H7 (cell line): ENCODE measurements around the gene C17orf50. TPM values are rescaled to one million over a fixed set of nuclear protein-coding genes. Genes with fewer than 3 reads are reported as not detected.
A peak's percentile ranks its signal among the peaks of the same experiment; 100 is the strongest.

Experiments used
- DNase-seq: peaks from one replicate; pipeline ENCODE4 v3.0.0; 2012
- H3K27me3 ChIP-seq: 2 replicates; pipeline ENCODE4 v1.6.0; 2011; ENCODE audit warnings: mild to moderate bottlenecking, low read length; ENCODE audit not compliant: control insufficient read depth, insufficient read depth
- H3K36me3 ChIP-seq: replicated peaks from 2 replicates; pipeline ENCODE4 v1.5.1; 2011; ENCODE audit warnings: low read length; ENCODE audit not compliant: control insufficient read depth, insufficient read depth
- H3K4me3 ChIP-seq: 2 replicates; pipeline ENCODE4 v1.5.1; 2011; ENCODE audit warnings: low read depth, mild to moderate bottlenecking, control low read depth, low read length, moderate library complexity; ENCODE audit not compliant: insufficient read depth
- total RNA-seq: library from RNA; depleted of rRNA; stranded (reverse); fragments of >200 nt; shearing (Covaris generic); gene quantifications from 2 replicates; pipeline ENCODE4 v1.2.3, GENCODE V29; 2014

Gene C17orf50
- total RNA-seq, 1 experiment from 2014 or later = not detected

- H3K27me3 ChIP-seq = no peaks in the 10 kb centered on the region
- no peak for DNase-seq
- H3K4me3 ChIP-seq = no peak overlapping the region
- H3K36me3 ChIP-seq = no peaks in the 10 kb centered on the region
These were observed 13.8 kb downstream of the C17orf50 start for GRCh38 chr17:35774499-35774898.

- no peak for DNase-seq
- Histone ChIP-seq H3K4me3 (no peak overlapping the region), H3K27me3 (no peaks in the 10 kb centered on the region), H3K36me3 (no peaks in the 10 kb centered on the region)
These were observed 14.4 kb downstream of the C17orf50 start for GRCh38 chr17:35775039-35775438.

- H3K4me3 ChIP-seq = no peak overlapping the region
- no peak for DNase-seq
- H3K36me3 ChIP-seq = no peaks in the 10 kb centered on the region
These were observed 14.9 kb downstream of the C17orf50 start for GRCh38 chr17:35775583-35775982.

GRCh38 chr17:35778641-35779196 lies 18.0 kb downstream of the C17orf50 start:
- no peaks in the 10 kb centered on the region for H3K27me3 ChIP-seq
- no peak overlapping the region for H3K4me3 ChIP-seq
- no peak for DNase-seq
- no peaks in the 10 kb centered on the region for H3K36me3 ChIP-seq

More at GRCh38 chr17:35775583-35775982, 14.9 kb downstream of the C17orf50 start:
- H3K27me3 ChIP-seq = no peaks in the 10 kb centered on the region

- Histone ChIP-seq H3K27me3 (no peaks in the 10 kb centered on the region), H3K36me3 (no peaks in the 10 kb centered on the region), H3K4me3 (no peak overlapping the region)
- no peak for DNase-seq
These were observed 20.3 kb downstream of the C17orf50 start for GRCh38 chr17:35780950-35781349.

- Histone ChIP-seq H3K36me3 (no peaks in the 10 kb centered on the region), H3K27me3 (no peaks in the 10 kb centered on the region), H3K4me3 (no peak overlapping the region)
- no peak for DNase-seq
These were observed 24.2 kb downstream of the C17orf50 start for GRCh38 chr17:35784895-35785294.

- DNase-seq = no peak
- H3K36me3 ChIP-seq = no peaks in the 10 kb centered on the region
- no peaks in the 10 kb centered on the region; the same call in 1 of the 2 replicates for H3K27me3 ChIP-seq
- H3K4me3 ChIP-seq = no peak overlapping the region
These were observed 26.3 kb downstream of the C17orf50 start for GRCh38 chr17:35786941-35787432.

GRCh38 chr17:35788477-35789368 lies 28.0 kb downstream of the C17orf50 start:
- Histone ChIP-seq H3K27me3 (peaks cover 14% of the 10 kb centered on the region), H3K4me3 (no peak overlapping the region), H3K36me3 (no peaks in the 10 kb centered on the region)
- no peak for DNase-seq

- Histone ChIP-seq H3K4me3 (no peak overlapping the region), H3K27me3 (peaks cover 35% of the 10 kb centered on the region), H3K36me3 (no peaks in the 10 kb centered on the region)
- DNase-seq = no peak
These were observed 30.2 kb downstream of the C17orf50 start for GRCh38 chr17:35790841-35791240.

GRCh38 chr17:35791681-35792350 lies 31.1 kb downstream of the C17orf50 start:
- no peak for DNase-seq
- H3K4me3 ChIP-seq = no peak overlapping the region
- peaks cover 45% of the 10 kb centered on the region for H3K27me3 ChIP-seq
- H3K36me3 ChIP-seq = no peaks in the 10 kb centered on the region

GRCh38 chr17:35793257-35793656 lies 32.6 kb downstream of the C17orf50 start:
- H3K27me3 ChIP-seq = peaks cover 57% of the 10 kb centered on the region
- no peak for DNase-seq
- no peak overlapping the region for H3K4me3 ChIP-seq
- H3K36me3 ChIP-seq = no peaks in the 10 kb centered on the region

- DNase-seq = peak; percentile 91
- Histone ChIP-seq H3K27me3 (peaks cover 60% of the 10 kb centered on the region), H3K4me3 (peak within 1 kb of the TSS; percentile 50), H3K36me3 (no peaks in the 10 kb centered on the region)
These were observed 34.6 kb downstream of the C17orf50 start, which contains the start of gene MMP28 for GRCh38 chr17:35795007-35795870. MMP28 (minus strand) TSS chr17:35795641; CDS start chr17:35795377, 264 bp downstream.

GRCh38 chr17:35795871-35796265 lies 35.2 kb downstream of the C17orf50 start:
- Histone ChIP-seq H3K36me3 (no peaks in the 10 kb centered on the region), H3K27me3 (peaks cover 60% of the 10 kb centered on the region), H3K4me3 (peak overlapping the region; percentile 50; the same call in 1 of the 2 replicates)
- no peak for DNase-seq

- Histone ChIP-seq H3K36me3 (no peaks in the 10 kb centered on the region), H3K27me3 (peaks cover 60% of the 10 kb centered on the region), H3K4me3 (no peak overlapping the region)
- no peak for DNase-seq
These were observed 36.3 kb downstream of the C17orf50 start for GRCh38 chr17:35796942-35797341.
